CD4-positive, alpha-beta T cell (primary cell): ENCODE data around the gene VSTM2L. TPM values are rescaled to one million over a fixed set of nuclear protein-coding genes. Genes with fewer than 3 reads are reported as not detected.

Source experiments
- ATAC-seq: fragments of 200-7000 bp; cut with Tn5 transposase; one replicate; pipeline ENCODE4 v1.10.0; 2022; ENCODE audit warnings: mild to moderate bottlenecking; ENCODE audit not compliant: poor library complexity
- CTCF ChIA-PET: fragments of 350-600 bp; sonication (Branson Sonifier 250); formaldehyde crosslinking; loops from one replicate; lab custom pipeline; 2021; ENCODE audit warnings: antibody characterized with exemption, inconsistent platforms; lab: Charles Lee
- POLR2A ChIA-PET: fragments of 350-600 bp; sonication (Branson Sonifier 250); formaldehyde crosslinking; loops from one replicate; lab custom pipeline; 2021; ENCODE audit warnings: antibody characterized with exemption, inconsistent platforms; lab: Charles Lee
- DNase-seq, 14 experiments: peaks; one replicate each; pipeline ENCODE4 v3.0.0-alpha.2; 2013 to 2020; ENCODE audit warnings: mixed read lengths in 2 of 14
- H3K27ac ChIP-seq, 2 donors: one replicate each; pipeline versions ENCODE4 v1.5.1 to v1.7.0; 2013; ENCODE audit warnings: low read length in 2 of 2, low read depth in 1 of 2, mild to moderate bottlenecking in 1 of 2
- H3K27me3 ChIP-seq, 2 experiments: 1 replicate in 1 of 2; 2 replicates in 1 of 2; pipeline versions ENCODE4 v1.6.1 to v1.7.0; 2013; ENCODE audit warnings: low read length in 2 of 2, control low read depth in 1 of 2, mild to moderate bottlenecking in 1 of 2, moderate library complexity in 1 of 2; ENCODE audit not compliant: insufficient read depth in 2 of 2, control insufficient read depth in 1 of 2
- H3K36me3 ChIP-seq: one replicate; pipeline ENCODE4 v1.6.1; 2013; ENCODE audit warnings: low read length, control low read depth; ENCODE audit not compliant: insufficient read depth
- H3K4me1 ChIP-seq: one replicate; pipeline ENCODE4 v1.6.1; 2013; ENCODE audit warnings: low read length, control low read depth; ENCODE audit not compliant: insufficient read depth
- H3K4me3 ChIP-seq: one replicate; pipeline ENCODE4 v1.5.1; 2013; ENCODE audit warnings: mild to moderate bottlenecking, low read length, moderate library complexity
- H3K9me3 ChIP-seq, 2 experiments: 1 replicate in 1 of 2; 2 replicates in 1 of 2; pipeline versions ENCODE4 v1.6.1 to v1.7.0; 2013; ENCODE audit warnings: low read length in 2 of 2, mild to moderate bottlenecking in 2 of 2, control low read depth in 1 of 2, moderate library complexity in 1 of 2; ENCODE audit not compliant: control insufficient read depth in 1 of 2, insufficient read depth in 1 of 2
- H3K27ac Mint-ChIP-seq: one replicate; pipeline ENCODE4 v1.8.0; 2020; ENCODE audit warnings: mixed read lengths
- H3K27me3 Mint-ChIP-seq: one replicate; pipeline ENCODE4 v1.8.0; 2021; ENCODE audit warnings: mixed read lengths
- H3K36me3 Mint-ChIP-seq: one replicate; pipeline ENCODE4 v1.8.0; 2021; ENCODE audit warnings: low read depth, mixed read lengths
- H3K4me1 Mint-ChIP-seq: one replicate; pipeline ENCODE4 v1.8.0; 2021; ENCODE audit warnings: low read depth, mixed read lengths
- H3K4me3 Mint-ChIP-seq: one replicate; pipeline ENCODE4 v1.8.0; 2020; ENCODE audit warnings: mild to moderate bottlenecking, mixed read lengths
- H3K9me3 Mint-ChIP-seq: one replicate; pipeline ENCODE4 v1.8.0; 2020; ENCODE audit warnings: mixed read lengths
- CTCF ChIP-seq: fragments of 200-600 bp; IDR thresholded peaks from one replicate; pipeline ENCODE4 v1.8.0; 2022; ENCODE audit warnings: antibody characterized with exemption, mild to moderate bottlenecking
- intact Hi-C, 2 experiments: fragments of 100-400 bp; cut with DNase I in 1 of 2; cut with micrococcal nuclease in 1 of 2; formaldehyde crosslinking; loops; one replicate each; pipeline versions ENCODE4 v1.15.1 to v1.9.0; 2023 to 2025; cut with DNase I, micrococcal nuclease
- total RNA-seq, 174 experiments: library from RNA in 2 of 174; stranded (reverse) in 2 of 174; gene quantifications; one replicate each; pipeline ENCODE4 v1.2.3 and lab custom pipeline; 2021 to 2026

Gene VSTM2L
- total RNA-seq, 2 experiments from 2014 or later: not detected

- peaks cover 24% of the 10 kb centered on the region for H3K4me1 Mint-ChIP-seq
- peak; percentile 57 for TF ChIP-seq CTCF
- H3K27ac ChIP-seq: no peak overlapping the region
- POLR2A ChIA-PET: no interaction called here
- no peaks in the 10 kb centered on the region for H3K9me3 Mint-ChIP-seq
- CTCF ChIA-PET: interaction anchor here (0.6 to 1.1 kb wide), 3 partner anchors 13 to 69 kb away, joined by 3 to 4 read pairs (median 3); partner anchors contain the start of genes RPRD1B and TTI1
- H3K4me3 Mint-ChIP-seq: no peak overlapping the region
- DNase-seq (peak in 6 of 14 experiments; percentile 3 to 53 (median 22)), ATAC-seq (peak; percentile 35)
- H3K4me1 ChIP-seq: peaks cover 13% of the 10 kb centered on the region
- peaks cover 53% of the 10 kb centered on the region for H3K36me3 ChIP-seq
- H3K36me3 Mint-ChIP-seq: peaks cover 87% of the 10 kb centered on the region
- no peak overlapping the region for H3K27ac Mint-ChIP-seq
- no peaks in the 10 kb centered on the region for H3K9me3 ChIP-seq
- intact Hi-C loops: loop anchor here (2.0 to 5.0 kb wide), 3 partner anchors 81 to 428 kb away; no protein-coding TSS in a partner anchor
- no peak overlapping the region for H3K4me3 ChIP-seq
- H3K27me3 ChIP-seq: no peaks in the 10 kb centered on the region
- no peaks in the 10 kb centered on the region for H3K27me3 Mint-ChIP-seq
These were observed 90.0 kb downstream of the VSTM2L start for GRCh38 chr20:37992802-37993409.

- peaks cover 26% of the 10 kb centered on the region for H3K4me1 Mint-ChIP-seq
- no peaks in the 10 kb centered on the region for H3K27me3 ChIP-seq
- no peak overlapping the region for H3K4me3 Mint-ChIP-seq
- POLR2A ChIA-PET: no interaction called here
- H3K27ac ChIP-seq: no peak overlapping the region
- H3K4me3 ChIP-seq: no peak overlapping the region
- TF ChIP-seq CTCF: no peak
- H3K9me3 Mint-ChIP-seq: no peaks in the 10 kb centered on the region
- H3K27ac Mint-ChIP-seq: no peak overlapping the region
- no peak for DNase-seq
- ATAC-seq: no peak
- H3K9me3 ChIP-seq: no peaks in the 10 kb centered on the region
- H3K36me3 Mint-ChIP-seq: peaks cover 87% of the 10 kb centered on the region
- H3K36me3 ChIP-seq: peaks cover 54% of the 10 kb centered on the region
- peaks cover 10% of the 10 kb centered on the region for H3K4me1 ChIP-seq
- no peaks in the 10 kb centered on the region for H3K27me3 Mint-ChIP-seq
- intact Hi-C loops: loop anchor here in 1 of 2 experiments (5.0 kb wide), 1 partner anchor 82 kb away; no protein-coding TSS in a partner anchor
- CTCF ChIA-PET: no interaction called here
These were observed 91.6 kb downstream of the VSTM2L start for GRCh38 chr20:37994512-37994911.

Other genes with a start within 250 kb of the VSTM2L start
- gene CTNNBL1, start 209.1 kb upstream of the VSTM2L start, total RNA-seq: 10 to 100 TPM; 31.1 to 33.4 TPM
- 10 to 100 TPM; 10.6 to 11.4 TPM for gene TTI1, start 130.3 kb downstream of the VSTM2L start, total RNA-seq
- gene RPRD1B, start 130.6 kb downstream of the VSTM2L start, total RNA-seq: 10 to 100 TPM; 54.8 to 55.7 TPM